M059J (cell line): ENCODE results near the gene ASCC3. TPM values are rescaled to one million over a fixed set of nuclear protein-coding genes. Genes with fewer than 3 reads are reported as not detected.

Experiments used
- DNase-seq: peaks from one replicate; pipeline ENCODE4 v3.0.0-alpha.2; 2012; ENCODE audit warnings: low read depth
- total RNA-seq: library from RNA; depleted of rRNA; stranded (reverse); fragments of >200 nt; shearing (Covaris generic); gene quantifications from 2 replicates; pipeline ENCODE4 v1.2.3, GENCODE V29; 2014

ASCC3 gene
- total RNA-seq, 1 experiment from 2014 or later: 49.9 TPM

DNA sequence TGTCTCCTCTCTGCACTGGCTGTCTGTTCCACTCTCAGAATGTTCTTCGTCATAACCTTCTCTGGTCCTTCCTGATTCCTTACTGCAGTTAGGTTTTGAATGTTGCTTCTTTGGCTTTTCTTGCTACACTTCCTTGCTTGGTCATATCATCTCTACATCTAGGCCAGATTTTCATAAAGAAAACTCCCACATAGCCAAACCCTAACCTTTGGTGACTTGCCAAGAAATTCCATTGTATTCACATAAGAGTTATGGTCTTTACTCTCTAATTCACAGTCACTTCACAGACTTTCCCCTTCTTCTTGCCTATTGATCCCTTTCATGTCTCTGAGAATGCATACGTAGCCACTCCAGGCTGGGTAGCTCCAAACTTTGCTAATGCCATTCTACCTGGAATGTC lies 374.5 kb downstream of the ASCC3 start:
- DNase-seq: peak; percentile 62

DNA sequence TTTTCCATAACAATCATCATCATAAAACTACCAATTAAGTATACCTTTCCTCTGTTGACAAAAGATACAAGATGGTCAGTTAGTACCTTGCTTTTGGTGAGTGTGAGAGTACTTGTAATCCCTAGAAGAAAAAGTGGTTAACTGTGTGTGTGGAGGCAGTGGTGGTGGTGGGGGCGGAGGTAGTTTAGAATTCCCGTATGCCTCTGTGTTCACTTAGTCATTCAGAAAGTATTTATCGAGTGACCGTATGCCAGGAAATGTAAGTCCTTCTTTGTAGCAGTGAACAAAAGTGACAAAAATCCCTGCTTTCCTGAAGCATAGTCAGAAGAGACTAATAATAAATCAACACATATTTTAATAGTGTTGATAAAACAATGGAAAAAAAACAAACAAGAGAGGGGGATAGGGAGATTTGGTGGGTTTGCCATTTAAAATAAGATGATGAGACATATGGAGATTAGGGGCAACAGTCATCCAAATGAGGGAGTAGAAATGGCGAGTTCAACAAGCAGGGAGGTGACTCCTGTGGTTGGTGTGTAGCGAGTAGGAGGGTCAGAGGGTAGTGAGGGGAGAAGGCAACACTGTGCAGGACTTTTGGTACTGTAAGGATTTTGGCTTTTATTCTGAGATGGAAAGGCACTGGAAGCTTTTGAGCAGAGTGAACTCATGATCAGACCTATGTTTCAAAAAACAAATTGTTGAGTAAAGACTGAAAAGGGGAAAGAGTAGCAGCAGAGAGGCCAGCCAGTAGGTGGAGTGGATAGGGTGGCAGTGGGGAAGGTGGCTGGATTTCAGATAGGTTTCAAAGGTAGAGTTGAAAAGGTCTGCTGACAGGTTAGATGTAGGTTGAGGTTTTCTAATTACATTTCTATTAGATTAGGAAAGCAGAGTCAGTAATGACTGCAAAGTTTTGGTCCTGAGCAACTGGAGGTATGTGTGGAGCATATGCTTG lies 376.1 kb downstream of the ASCC3 start:
- DNase-seq: peak; percentile 96

DNA sequence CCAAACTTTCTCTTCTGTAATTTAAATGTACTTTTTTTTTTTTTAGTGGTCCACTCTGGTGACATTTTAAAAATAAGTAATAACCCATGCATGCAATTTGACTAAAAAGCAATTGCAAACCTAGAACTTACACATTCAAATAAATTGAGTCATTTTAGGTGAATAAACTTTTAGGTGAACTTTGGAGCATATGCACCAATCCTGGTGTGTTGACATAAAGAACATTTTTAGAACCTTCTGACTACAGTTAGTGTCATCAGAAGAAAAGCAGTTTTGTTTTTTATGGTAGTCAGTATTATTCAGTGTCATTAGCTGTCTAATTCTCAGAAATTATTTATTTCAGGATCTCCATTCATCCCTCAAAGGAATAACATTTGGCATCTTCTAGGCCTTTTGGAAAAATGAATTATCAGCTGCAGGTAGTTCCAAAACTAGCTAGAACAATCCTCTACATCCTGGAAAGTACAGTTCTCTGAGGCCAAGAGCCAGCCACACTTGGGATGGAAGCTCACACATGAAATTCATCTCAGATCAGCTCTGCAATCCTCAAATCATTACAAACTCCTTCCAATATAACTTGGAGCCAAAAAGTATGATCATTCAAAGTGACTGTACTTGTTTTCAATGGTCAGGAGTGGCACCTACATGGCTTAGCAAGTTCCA lies 378.0 kb downstream of the ASCC3 start:
- no peak for DNase-seq

GRCh38 chr6:100493206-100493888 lies 387.8 kb downstream of the ASCC3 start:
- peak; percentile 37 for DNase-seq

DNA sequence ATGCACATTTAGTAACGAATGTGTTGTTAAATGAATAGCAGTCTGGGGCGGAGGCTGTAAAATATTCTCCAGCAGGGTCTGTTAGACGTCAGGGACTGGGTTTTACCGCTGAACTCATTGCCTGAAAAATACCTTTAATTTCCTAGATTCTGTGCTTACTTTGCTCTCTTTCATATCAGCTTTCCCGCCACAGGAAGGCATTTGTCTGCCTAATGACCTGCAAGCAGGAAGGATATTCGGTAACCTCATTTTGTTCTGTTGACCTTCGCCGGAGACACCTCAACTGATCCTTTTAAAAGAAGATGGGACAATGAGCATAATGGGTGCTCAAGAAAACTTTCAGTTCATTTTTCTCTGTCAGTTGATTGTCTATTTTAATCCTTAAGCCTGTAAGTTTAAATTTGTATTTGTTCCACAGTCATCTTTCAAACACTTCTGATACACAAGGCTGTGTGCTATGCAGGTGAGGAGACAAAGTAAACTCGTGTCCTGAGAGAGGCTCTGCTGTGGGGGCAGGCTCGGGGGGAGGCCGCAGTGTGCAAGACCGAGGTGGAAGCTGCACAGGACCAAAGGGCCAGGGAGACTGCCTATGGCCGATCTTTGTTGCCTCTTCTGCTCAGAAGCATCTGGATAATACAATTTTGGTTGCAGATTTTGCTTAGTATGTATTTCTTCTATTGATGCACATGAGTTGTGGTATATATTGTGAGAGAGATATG lies 389.0 kb downstream of the ASCC3 start:
- no peak for DNase-seq

- no peak for DNase-seq
Observed at GRCh38 chr6:100490065-100490464, 391.1 kb downstream of the ASCC3 start.

GRCh38 chr6:100488244-100488643 lies 392.9 kb downstream of the ASCC3 start:
- DNase-seq: no peak

DNA sequence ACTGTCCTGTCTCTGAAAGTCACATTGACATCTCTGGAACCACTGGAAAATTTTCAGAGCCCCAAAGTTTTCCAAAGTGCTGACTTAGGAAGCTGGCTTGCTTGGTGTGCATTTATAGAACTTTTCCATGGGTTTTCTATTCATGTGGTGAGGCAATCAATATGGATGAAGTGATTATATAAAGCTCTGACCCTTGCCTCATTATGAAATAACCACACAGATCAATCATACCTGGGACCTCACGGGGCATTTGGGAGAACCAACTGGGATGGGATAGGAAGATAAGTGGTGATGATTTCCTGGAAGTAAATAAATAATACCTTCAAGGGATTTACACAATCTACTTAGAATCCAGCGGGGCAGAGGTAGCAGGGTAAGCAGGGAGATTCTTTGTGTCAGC lies 393.5 kb downstream of the ASCC3 start:
- DNase-seq: no peak

- no peak for DNase-seq
Observed at GRCh38 chr6:100485268-100485667, 395.9 kb downstream of the ASCC3 start.

GRCh38 chr6:100484474-100484873 lies 396.7 kb downstream of the ASCC3 start:
- peak; percentile 42 for DNase-seq

GRCh38 chr6:100482698-100483097 lies 398.4 kb downstream of the ASCC3 start:
- DNase-seq: no peak

- peak; percentile 63 for DNase-seq
Observed at GRCh38 chr6:100479179-100480035, 401.7 kb downstream of the ASCC3 start.

DNA sequence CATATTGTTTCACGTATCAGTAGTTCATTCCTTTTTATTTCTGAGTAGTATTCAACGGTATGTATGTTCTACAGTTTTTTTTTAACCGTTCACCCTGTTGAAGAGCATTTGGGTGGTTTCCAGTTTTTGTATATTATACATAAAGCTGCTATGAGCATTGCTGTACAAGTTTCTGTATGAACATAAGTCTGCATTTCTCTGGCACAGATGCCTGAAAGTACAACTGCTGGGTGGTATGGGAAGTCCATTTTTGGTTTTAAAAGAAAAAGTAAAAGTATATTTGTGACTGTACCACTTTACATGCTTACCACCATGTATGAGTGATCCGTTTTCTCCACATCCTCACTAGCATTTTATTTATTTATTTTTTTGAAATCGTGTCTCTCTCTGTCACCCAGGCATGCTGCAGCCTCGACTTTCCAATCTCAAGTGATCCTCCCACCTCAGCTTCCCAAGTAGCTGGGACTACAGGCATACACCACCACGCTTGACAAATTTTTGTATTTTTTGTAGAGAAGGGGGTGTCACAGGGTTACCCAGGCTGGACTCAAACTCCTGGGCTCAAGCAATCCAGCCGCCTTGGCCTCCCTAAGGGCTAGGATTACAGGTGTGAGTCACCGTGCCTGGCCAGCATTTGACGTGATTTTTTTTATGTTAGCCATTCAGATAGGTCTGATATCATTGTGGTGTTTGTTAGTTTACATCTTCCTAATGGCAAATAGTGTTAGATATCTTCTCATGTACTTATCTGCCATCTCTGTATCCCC lies 405.4 kb downstream of the ASCC3 start:
- peak; percentile 92 for DNase-seq

DNA sequence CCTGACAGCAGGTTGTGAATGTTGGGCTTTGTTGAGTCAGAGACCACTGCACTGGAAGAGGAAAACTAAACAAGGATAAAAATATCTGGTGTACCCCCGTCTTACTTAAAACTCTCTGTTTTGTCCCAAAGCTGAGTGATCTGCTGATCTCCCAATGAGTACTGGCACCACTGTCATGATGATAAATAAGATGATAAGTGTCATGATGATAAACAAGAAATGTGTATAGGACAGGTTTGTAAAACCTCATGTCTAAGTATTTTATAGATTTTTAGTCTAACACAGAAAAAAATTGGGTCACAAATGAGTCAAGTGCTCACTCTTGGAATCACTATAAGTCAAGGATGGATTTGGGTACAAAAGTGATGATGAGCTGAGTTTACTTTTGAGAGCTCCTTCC lies 407.9 kb downstream of the ASCC3 start:
- no peak for DNase-seq

DNA sequence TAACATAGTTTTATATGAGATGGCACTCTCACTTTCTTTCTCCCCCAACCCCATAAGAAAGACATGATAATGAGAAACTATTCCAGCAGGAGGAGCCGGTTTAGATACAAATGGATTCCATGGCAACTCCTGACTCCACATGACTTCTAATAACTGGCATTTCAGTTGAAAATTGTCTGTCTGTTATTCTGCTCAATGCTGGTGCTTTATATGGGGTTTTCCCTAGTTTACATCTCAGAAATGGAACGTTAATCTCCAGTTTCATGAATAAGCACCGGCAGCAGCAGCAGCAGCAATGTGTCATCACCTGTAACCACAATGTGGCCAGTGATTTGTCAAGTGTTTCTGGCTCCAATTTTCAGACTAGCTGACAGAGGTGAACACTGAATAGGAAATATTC lies 408.5 kb downstream of the ASCC3 start:
- peak; percentile 93 for DNase-seq

DNA sequence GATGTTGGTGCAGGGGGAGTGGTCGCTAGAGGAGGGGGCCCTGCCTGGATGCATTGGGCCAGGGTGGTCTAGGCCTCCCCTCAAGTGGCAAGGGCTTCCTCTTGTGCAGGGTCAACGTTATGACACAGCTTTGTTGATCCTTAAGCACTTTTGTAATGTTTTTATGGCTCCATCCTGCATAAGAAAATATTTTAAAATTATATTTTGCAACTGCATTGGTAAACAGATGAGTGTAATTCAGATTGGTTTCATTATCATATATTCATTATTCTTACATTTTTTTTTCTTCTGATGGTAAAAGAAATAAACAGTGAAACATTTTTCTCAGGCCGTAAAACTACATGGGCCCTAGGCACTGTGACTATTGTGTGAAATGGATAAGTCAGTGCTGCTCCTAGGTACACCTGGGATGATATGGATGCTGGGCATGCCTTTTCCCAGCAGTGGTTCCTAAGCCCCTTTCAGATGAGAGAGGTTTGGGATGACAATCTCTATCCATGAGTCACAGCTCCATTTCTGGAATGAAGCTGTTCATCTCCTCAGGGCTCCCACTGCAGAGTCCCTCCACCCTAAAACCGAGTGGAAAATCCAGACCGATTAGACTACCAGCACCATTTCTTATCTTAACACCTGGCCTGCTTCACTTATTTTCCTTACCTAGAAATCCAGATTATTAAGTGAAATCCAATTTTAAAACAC lies 410.6 kb downstream of the ASCC3 start:
- DNase-seq: peak; percentile 54

- no peak for DNase-seq
Observed at GRCh38 chr6:100469101-100469859, 411.8 kb downstream of the ASCC3 start.

GRCh38 chr6:100468016-100468622 lies 413.0 kb downstream of the ASCC3 start:
- no peak for DNase-seq
